Tibial nerve (tissue), 3 donors: Measurements from ENCODE around the gene CRKL.

Experiments
- CTCF ChIP-seq, 5 experiments: fragments of 200-600 bp in 3 of 5; fragments of 450-650 bp in 2 of 5; sonication (generic) in 3 of 5; IDR thresholded peaks; one replicate each; pipeline ENCODE4 v1.5.1; 2016 to 2019; ENCODE audit warnings: antibody characterized with exemption in 5 of 5, mild to moderate bottlenecking in 3 of 5, moderate library complexity in 2 of 5
- POLR2A ChIP-seq, 2 donors: fragments of 450-650 bp; IDR thresholded peaks; one replicate each; pipeline ENCODE4 v1.6.1; 2017; ENCODE audit warnings: antibody characterized with exemption in 2 of 2, mild to moderate bottlenecking in 2 of 2, moderate library complexity in 2 of 2

- TF ChIP-seq CTCF (IDR thresholded peaks at IDR 0.05) (no peak), POLR2A (IDR thresholded peaks at IDR 0.05) (no peak)
These were observed 36.7 kb downstream of the CRKL start for GRCh38 chr22:20953668-20954500.
